GM10266 (cell line): Measurements from ENCODE around the gene ATXN1.
"Not testable (repeated sequence)": the region's sequence is repeated elsewhere in the genome, so short reads cannot be mapped to it uniquely, and the experiment has no call there.

Experiments
- DNase-seq: peaks from one replicate; pipeline ENCODE4 v3.0.0; 2012; ENCODE audit errors: extremely low spot score
- TF ChIP-seq, protein P1 (sequence below): IDR thresholded peaks from 2 replicates; pipeline ENCODE4 v1.5.1; 2012; ENCODE audit warnings: mild to moderate bottlenecking, low read depth; ENCODE audit not compliant: control insufficient read depth, insufficient read depth; ENCODE audit errors: missing control alignments

ATXN1 gene

GRCh38 chr6:16412171-16412570, 349.1 kb downstream of the ATXN1 start:
- TF ChIP-seq, protein P1, sequence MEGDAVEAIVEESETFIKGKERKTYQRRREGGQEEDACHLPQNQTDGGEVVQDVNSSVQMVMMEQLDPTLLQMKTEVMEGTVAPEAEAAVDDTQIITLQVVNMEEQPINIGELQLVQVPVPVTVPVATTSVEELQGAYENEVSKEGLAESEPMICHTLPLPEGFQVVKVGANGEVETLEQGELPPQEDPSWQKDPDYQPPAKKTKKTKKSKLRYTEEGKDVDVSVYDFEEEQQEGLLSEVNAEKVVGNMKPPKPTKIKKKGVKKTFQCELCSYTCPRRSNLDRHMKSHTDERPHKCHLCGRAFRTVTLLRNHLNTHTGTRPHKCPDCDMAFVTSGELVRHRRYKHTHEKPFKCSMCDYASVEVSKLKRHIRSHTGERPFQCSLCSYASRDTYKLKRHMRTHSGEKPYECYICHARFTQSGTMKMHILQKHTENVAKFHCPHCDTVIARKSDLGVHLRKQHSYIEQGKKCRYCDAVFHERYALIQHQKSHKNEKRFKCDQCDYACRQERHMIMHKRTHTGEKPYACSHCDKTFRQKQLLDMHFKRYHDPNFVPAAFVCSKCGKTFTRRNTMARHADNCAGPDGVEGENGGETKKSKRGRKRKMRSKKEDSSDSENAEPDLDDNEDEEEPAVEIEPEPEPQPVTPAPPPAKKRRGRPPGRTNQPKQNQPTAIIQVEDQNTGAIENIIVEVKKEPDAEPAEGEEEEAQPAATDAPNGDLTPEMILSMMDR: no peak
- DNase-seq: no peak

- DNase-seq: peak; percentile 56
- TF ChIP-seq, protein P1: peak; percentile 76
Observed at GRCh38 chr6:16409531-16410441, 351.5 kb downstream of the ATXN1 start.

- TF ChIP-seq, protein P1: no peak
- DNase-seq: no peak
Observed at GRCh38 chr6:16408766-16409165, 352.5 kb downstream of the ATXN1 start.

GRCh38 chr6:16406966-16407365, 354.3 kb downstream of the ATXN1 start:
- TF ChIP-seq, protein P1: no peak

GRCh38 chr6:16406538-16406937, 354.7 kb downstream of the ATXN1 start:
- not testable (repeated sequence) for DNase-seq

More at GRCh38 chr6:16406966-16407365, 354.3 kb downstream of the ATXN1 start:
- no peak for DNase-seq

GRCh38 chr6:16405375-16405774, 355.9 kb downstream of the ATXN1 start:
- DNase-seq: no peak
- TF ChIP-seq, protein P1: no peak

DNA sequence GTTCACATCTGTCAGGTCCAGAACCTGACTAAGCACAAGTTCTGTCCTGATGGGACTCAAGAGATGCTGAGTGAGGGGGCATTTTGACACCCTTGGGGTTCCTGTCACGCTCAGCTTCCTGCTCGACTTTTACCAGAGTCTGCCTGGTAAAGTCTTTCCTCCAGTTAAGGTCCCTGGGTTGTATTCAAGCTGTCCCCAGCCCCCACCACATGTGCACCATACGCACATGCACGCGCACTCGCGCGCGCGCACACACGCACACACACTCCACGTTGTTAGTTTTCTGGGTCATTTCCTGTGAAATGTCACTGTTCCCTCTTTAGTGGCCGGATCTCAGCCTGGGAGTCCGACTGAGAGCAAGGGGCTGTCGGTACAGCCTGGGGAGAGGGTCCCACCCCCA, 356.8 kb downstream of the ATXN1 start:
- DNase-seq: no peak
- TF ChIP-seq, protein P1: no peak
